T-helper 2 cell treated with Interferon-gamma antibody and Interleukin-4, amounts not matched to agents 100 ng/mL and 5 ng/mL, for 36 hours (primary cell): ENCODE data around the gene GPC6. TPM values are rescaled to one million over a fixed set of nuclear protein-coding genes. Genes with fewer than 3 reads are reported as not detected.

Experiments
- intact Hi-C: fragments of 100-400 bp; cut with micrococcal nuclease; formaldehyde crosslinking; loops from one replicate; pipeline ENCODE4 v1.15.1; 2023
- total RNA-seq: library from RNA; stranded (reverse); gene quantifications from 2 replicates; pipeline ENCODE4 v1.2.3, GENCODE V29; 2022

Gene GPC6
- total RNA-seq, 1 donor from 2014 or later, result not detected

DNA sequence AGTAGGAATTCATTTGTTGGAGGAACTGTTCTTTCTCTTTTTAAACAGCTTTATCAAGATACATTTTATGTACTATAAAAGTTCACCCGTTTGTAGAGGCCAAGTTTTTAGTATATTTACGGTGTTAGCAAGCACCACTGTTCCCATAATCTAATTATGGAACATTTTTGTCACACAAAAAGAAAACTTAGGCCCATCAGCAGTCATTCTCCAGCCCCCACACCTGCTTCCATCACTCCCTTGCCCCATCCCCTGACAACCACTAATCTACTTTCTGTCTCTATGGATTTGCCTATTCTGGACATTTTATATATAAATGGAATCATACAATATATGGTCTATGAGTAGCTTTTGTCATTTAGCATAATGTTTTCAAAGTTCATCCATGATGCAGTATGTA, 787.9 kb downstream of the GPC6 start:
- intact Hi-C loops, result no loop called here

DNA sequence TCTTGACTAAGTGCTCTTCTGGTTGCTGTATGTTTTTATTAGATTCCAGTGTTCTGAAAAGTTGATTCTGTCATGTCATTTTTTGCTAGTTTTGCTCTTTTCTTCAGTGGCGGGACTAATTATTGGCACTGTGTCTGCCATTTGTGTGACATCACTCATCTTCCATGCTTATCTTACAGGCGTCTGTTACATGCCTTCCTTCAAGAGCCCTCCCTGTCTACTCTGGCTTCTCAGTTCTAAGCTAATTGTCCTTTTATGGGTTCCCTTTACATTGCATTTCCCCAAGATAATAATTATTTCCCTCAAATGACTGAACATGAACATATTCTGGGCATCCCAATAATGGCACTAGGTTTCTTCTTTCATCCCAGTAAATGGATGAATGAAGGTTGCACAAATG, 793.8 kb downstream of the GPC6 start:
- intact Hi-C loops, result no loop called here

DNA sequence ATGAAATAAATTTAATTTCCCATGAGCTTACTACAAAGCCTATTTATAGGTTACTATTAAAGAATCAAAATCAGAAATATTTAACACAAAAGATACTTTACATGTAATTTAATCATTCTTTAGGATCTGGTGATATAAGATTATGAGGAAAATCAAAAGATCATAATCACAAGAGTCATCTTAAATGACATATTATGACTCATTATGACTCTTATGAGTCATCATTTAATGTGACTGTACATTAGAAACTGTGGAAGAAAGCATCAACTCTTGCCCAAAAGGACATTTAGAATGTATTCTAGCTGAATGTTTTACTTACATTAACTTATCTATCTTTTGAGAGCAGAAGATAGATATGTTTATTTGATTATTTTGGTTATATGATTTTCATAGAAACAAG, 794.2 kb downstream of the GPC6 start:
- intact Hi-C loops, result no loop called here

DNA sequence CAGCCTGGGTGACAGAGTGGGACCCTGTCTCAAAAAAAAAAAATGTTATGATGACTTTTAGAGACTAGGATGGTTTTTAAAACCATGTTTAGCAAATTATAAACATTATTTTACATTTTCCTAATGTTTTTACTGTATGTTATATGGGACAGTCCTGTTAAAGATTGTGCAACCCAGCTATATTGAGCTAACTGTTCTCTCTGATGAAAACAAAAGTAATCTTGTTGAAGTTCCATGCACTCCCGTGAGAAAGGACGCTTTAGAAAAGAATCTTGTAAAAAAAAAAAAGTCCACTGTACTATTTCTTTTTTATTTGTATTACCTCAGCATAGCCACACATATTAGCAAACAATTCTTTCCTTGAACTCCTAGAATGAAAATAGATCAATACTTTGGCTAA, 801.6 kb downstream of the GPC6 start:
- intact Hi-C loops, result no loop called here

DNA sequence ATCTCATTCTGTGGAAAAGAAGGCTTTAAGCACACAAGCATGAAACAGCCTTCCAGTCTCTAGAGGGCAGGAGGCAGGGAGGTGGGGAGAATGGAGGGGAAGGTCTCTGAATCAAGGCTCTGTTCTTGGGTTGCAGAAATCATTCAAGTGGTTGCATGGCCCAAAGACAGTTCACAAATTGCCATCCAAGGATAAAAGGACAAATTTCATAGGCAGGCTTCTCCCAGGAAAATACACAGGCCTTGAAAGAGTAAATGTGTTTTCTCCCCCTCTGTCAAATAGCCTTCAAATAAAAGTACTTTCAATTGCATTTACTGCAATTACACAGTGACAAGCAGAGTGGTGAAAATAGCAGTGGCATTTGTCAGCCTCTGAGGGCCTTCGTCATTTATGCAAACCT, 802.0 kb downstream of the GPC6 start:
- intact Hi-C loops, result no loop called here

DNA sequence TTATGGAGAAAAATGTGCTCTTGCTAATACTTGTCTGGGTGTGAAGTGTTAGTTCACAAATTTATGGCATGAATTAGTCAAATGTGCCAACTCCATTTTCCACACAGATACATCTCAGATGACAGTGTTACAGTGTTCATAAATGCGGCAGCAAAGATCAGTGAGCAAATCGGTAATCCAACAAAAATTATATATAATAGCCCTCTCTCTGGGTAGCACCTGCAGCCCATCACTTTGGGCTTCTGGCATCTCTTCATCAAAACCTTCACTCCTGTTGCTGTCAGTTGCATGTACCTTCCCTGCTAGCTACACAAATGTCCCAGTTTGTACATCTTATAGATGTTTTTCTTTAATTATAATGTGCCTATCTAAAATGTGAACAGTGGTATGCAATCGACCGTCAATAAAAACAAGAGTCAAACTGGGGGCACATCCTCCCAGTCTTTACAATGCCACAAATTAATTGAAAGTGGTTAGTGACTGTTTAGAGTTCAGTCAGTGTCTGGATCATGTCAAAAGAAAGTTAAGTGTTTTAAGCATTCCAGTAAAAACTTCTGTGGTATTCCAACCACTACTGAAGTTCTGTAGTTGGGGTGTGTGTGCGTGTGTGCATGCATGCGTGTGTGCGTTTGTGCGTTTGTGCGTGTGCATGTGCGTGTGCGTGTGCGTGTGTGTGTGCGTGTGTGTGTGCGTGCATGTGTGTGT, 804.0 kb downstream of the GPC6 start:
- intact Hi-C loops, result no loop called here

DNA sequence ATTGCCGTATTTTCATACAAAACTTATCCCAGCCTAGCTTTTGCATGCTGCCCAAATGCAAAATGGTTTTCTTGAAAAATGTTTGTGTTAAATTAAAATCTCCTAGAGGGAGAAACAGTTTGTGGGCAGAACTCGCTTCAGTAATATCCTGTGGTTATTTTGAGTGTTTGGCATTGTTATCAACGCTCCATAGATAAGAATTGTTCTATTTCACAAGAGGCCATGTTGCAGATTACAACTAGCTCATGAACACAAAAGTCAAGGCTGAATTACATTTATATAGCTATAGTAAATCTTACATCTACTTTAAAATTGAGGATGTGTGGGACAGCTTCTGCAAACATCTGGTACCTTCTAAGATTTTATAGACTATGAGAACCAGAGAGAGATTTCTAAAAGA, 805.0 kb downstream of the GPC6 start:
- intact Hi-C loops, result no loop called here

DNA sequence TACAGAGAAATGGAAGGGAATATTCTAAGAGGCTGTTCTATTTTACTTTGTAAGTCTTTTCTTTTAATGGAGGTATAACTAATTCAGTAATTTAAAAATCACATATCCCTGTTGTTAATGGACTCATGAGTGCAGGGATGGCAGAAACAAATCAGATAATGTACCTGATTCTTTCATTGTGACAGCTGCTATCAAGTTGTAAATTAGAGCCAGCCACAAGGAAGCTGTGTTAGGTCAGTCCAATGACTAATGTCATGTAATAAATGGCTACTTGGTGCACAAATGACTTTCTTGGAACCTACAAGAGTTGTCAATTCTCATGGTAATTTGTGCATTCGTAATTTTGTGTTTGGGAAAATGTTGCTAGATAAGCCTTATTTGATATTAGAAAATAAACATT, 806.5 kb downstream of the GPC6 start:
- intact Hi-C loops, result no loop called here

DNA sequence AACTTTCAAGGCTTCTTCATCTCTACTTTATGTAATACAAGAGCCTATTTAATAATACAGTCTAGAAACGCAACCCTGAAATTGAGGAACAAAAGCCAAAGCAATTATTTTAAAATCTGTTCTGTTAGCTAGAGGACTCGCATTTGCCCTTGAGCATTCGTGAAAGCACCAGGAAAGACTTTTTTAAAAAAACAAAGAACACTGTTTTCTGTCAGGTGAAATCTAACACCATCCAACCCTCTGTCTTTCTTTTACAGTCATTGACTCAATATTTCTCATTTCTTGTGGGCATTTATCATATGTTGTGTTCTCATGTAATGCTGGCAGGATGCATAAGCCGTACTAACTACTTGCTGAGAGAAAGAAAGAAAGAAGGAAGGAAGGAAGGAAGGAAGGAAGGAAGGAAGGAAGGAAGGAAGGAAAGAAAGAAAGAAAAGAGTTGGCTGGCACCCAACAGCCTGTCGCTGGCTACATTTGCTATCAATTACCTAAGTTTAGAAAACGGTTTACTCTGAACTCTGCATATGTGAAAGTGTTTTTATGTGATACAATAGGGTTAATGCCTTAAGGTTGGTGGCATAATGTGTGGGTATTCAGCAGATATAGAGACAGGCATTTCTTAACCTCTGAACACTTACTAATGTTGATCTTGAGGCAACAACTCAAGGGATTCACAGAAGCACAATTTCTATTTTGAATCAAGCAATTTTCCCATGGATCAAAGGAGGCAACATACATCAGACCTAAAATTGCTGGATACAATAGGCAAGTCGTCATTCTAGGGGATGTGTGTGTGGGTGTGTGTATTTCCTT, 807.4 kb downstream of the GPC6 start:
- intact Hi-C loops, result no loop called here

DNA sequence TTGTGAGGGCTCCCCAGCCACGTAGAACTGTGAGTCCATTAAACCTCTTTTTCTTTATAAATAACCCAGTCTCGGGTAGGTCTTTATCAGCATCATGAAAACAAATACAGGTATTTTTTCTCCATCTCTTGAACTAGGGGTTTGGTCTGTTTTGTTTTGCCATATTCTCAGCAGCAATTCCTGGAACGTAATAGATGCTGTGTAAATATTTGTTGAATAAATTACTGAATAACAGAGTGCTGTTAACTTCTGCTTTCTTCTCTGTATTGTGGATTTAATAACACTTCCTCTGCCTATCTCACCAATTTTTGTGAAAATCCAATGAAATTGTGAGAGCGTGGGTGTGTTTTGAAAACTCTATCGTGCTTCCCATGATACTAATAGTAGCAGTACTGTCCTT, 823.4 kb downstream of the GPC6 start:
- intact Hi-C loops, result no loop called here

DNA sequence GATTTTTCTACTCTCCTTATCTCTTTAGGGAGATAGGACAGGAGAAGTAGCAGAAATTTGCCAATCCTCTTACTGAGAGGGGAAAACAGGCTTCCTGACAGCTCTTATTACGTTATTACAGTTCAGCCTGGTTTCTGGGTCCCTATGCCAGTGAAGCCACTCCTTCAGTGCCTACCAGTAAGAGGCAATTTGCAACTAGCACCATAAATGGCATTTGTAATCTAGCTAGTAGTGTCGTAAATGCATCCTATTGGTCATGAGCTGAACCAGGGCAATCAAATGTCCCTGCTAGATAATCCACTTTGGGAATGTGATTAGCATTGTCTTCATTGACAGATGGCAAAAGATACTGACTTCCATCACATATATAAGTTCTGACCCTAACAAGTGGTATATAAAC, 824.1 kb downstream of the GPC6 start:
- intact Hi-C loops, result no loop called here

DNA sequence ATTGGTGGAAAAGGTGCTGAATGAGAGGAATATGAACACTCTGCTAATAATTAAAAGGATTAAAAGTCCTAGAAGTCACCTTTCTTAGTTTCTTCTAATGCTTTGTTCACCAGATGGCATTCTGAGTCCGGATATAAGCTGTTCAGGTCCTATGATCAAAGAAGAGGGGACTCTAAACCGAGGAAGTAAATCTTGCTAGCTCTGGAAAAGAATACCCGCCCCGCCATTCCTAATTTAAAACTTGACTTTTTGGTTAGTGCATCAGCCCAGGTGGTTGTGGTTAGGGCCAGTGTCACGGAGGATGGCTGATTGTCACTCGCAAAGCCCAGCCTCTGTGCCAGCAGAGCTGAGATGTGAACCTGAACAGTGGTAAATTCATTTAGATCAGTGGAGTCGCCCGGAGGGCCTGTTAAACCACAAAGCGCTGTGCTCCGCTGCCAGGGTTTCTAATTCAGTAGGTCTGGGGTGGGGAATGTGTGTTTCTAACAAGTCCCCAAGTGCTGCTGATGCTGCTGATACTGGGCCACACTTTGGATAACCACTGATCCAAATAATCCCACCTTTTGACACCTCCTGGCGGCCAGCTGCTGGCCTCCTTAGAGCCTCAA, 827.5 kb downstream of the GPC6 start:
- intact Hi-C loops, result no loop called here

DNA sequence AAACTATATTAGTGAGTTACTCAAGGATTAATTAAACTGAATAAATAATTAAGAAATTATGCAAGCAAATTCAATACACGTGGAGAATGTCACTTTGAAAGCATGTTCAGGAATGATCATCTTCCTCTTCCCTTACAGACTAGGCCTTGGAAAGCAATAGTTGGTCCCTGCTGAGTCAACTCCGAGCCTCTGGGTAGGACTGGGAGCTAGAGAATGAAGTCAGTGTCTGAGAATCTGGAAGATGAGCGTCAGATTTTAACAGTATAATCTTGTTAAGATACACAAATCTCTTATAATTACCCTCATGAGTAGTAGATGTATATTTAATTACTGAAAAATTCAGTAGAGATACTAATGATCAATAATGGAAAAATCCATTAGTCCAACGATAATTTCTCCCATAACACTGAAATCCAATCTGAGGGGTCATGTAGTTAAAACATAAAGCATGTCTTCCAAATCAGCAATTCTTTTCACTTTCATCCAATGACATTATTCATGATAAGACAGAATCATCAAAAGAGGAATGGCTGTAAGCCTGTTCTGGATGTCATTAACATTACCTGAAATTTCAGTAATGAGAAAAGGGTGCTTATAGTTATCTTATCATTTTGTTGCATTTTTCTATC, 829.9 kb downstream of the GPC6 start:
- intact Hi-C loops, result no loop called here

DNA sequence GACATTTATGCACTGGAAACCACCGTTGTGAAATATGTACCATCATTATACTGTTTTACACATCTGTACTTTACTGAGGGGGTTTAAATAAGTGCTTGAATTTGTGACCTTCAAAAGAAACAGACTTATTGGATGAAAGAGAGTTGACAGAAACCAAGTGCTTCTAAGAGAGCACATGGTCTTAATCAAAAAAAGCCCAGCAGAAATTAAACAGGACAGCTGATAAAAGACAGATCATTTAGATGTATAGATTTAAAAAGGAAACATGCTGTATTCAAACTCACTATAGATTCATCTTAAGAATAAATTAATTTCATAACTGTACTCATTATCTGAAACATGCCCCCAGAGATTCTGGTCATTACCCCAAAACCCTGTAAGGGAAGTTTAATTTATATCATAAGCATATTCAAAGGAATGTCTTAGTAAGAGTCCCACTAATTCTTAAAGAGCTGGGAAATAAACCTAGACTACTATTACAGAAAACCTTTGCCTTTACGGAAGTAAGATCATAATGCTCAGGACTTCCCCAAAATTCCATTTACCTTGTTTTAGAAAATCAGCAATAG, 831.1 kb downstream of the GPC6 start:
- intact Hi-C loops, result no loop called here

DNA sequence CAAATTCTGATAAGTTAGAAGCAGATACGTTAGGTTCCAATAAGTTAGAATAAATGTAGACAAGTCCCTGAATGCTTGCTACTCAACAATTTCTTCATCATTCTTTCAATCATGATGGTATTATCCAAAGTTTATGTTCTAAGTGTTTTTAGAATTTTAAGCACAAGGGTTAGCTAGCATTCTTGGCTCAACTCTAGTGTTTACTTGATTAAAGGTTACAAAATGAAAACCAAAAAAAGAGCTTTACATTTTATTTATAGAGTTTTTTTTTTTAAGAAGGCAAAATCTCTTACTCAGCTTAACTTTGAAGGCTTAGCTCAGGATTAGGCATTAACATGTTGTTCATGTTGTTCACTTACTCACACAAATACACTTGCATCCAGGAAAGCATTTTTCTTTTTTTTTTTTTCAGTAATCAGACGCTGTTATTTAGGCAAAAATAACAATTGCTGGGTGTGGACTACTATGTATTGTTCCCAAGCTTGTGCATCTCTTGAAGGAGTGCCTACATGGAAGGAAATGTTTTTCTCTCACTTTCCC, 832.3 kb downstream of the GPC6 start:
- intact Hi-C loops, result no loop called here

DNA sequence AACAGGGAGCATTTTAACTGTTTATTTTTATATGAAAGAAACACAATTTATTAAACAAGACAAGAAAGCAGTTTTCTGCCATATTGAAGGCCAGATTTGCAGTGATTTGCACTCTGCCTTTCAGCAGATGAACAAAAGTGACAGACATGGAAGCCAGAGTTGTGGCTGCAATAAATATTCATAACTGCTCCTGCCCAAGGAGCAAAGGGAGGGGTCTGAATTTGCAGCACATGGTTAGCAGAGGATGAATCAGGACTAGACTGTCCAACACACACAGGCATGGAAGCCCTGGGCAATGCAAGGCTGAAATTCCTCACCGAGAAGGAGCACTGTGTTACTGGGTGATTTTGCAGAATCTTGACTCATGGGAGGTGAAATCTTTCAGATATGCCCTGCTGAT, 834.7 kb downstream of the GPC6 start:
- intact Hi-C loops, result no loop called here

DNA sequence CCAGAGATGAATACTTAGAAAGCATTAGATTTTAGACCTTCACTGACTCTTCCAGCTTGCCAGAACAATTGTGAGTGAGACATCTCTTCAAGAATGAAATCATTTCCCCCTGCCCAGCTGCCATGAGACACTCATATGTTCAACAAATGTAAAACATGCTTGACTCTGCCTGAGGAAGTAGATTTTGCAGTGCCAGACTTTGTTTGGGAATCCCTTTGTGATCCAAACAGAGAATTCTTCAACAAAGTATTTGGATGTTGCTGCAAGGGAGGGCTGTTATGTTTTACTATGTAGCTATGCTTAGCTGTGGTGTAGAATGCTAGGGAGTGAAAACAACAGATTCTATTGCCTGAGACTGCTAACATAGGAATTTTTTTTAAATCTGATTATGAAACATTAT, 836.5 kb downstream of the GPC6 start:
- intact Hi-C loops, result no loop called here

DNA sequence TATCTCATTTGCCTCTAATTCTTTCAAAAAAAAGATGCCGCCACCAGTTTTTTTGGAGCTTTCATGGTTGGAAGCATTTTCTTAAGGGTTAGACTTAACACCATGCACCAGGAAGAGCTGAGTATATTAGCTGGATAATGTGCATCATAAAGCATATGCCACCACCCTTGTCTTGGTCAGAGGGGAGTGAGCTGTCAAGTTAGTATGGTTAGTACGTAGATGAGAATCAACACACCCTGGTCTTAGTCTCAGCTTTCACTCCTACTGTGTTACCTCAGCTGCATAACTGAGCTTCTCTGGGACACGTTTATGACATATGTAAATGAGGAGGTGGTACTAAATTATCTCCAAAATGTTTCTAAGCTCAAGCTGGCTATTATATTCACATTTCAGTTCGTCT, 837.2 kb downstream of the GPC6 start:
- intact Hi-C loops, result no loop called here

DNA sequence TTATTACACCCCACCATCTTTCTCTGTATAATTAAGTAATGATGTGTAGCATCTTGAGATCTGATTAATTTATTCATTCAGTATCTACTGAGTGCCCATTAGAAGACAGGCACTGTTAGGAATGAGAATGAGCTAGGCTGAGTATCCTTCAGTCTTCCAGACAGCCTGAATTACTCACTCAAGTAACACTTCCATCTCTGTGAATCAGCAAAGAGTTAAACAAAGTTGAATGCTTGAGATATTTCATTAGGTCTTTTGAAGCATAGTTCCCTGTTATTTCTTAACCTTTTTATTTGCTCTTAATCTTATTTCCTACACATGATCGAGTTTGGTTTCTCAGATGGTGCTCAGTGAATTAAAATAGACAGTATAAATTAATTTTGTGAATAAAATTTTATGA, 839.1 kb downstream of the GPC6 start:
- intact Hi-C loops, result no loop called here

DNA sequence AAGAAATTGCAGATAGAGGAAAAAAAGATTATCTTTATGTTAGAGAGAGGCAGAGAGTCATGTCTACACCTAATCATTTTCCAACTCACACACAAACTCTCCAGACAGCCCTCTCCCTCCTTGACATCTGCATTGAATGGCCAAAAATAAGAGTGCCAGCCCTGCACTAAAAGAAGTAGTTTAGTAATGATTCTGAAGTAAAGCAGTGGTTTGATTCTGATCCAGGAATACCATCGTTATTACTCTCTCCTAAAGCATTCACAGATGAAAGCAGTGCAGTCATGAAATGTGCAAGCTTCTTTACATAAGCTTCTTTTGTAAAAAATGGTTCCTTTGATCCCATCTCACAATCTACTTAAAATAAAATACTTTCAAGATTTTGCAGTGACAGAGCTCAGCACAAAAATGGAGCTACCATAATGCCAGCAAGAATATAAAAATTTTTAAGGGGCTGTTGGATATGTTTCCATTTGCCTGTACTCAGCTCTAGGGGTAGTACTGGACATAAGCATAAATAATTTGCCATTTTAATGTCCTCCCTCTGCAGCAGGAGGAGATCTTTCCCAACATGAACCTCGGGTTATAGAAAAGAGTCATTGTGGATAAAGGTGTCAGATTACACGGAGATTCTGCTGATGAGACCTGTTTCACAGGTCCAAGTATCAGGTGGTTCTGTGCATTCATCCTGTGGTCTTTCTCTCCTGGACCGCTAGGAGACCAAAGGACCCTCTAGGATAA, 846.6 kb downstream of the GPC6 start:
- intact Hi-C loops, result no loop called here

DNA sequence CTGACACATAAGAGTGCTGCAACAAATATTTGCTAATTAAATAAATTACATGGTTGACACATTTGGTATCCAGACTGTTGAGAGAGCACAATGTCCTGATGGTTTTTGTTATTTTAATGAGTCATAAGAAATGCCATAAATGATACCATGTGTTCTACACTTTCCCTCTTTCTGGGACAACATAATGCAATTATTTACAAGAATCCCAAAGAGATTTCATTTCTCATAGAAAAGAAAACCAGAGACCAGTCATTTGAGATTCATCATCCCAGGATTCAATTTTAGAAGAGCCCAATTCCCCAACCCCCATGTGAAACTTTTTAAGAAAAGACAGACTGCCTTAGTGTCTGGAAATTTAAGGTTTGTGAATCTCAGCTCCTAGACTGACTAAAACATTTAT, 853.3 kb downstream of the GPC6 start:
- intact Hi-C loops, result no loop called here
